ENCODE results near the gene KIF21B.

DNA sequence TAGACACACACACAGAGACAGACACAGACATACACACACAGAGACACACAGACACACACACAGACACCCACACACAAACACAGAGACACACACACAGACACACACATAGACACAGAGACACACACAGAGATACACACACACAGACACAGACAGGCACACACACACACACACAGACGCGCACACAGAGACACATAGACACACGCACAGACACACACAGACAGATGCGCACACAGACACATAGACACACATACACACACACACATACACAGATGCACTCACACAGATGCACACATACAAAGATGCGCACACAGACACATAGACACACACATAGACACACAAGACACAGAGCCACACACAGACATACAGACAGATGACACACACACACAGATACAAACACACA, 16.0 kb downstream of the KIF21B start:
- TF ChIP-seq, protein P1, sequence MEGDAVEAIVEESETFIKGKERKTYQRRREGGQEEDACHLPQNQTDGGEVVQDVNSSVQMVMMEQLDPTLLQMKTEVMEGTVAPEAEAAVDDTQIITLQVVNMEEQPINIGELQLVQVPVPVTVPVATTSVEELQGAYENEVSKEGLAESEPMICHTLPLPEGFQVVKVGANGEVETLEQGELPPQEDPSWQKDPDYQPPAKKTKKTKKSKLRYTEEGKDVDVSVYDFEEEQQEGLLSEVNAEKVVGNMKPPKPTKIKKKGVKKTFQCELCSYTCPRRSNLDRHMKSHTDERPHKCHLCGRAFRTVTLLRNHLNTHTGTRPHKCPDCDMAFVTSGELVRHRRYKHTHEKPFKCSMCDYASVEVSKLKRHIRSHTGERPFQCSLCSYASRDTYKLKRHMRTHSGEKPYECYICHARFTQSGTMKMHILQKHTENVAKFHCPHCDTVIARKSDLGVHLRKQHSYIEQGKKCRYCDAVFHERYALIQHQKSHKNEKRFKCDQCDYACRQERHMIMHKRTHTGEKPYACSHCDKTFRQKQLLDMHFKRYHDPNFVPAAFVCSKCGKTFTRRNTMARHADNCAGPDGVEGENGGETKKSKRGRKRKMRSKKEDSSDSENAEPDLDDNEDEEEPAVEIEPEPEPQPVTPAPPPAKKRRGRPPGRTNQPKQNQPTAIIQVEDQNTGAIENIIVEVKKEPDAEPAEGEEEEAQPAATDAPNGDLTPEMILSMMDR (conservative IDR thresholded peaks at IDR 0.05; ENCODE audit: low read length) = no peak
- no peak for TF ChIP-seq EZH2phosphoT487 (IDR thresholded peaks at IDR 0.05; ENCODE audit: borderline replicate concordance)
